GM18520 (cell line): ENCODE data around the gene DESI2.
"Not testable (repeated sequence)": the region's sequence is repeated elsewhere in the genome, so short reads cannot be mapped to it uniquely, and the experiment has no call there.

ENCODE experiments used
- ATAC-seq: cut with Tn5 transposase; IDR thresholded peaks from one replicate; pipeline ENCODE4 v1.9.1; 2021; ENCODE audit not compliant: unreplicated experiment

DESI2 gene

DNA sequence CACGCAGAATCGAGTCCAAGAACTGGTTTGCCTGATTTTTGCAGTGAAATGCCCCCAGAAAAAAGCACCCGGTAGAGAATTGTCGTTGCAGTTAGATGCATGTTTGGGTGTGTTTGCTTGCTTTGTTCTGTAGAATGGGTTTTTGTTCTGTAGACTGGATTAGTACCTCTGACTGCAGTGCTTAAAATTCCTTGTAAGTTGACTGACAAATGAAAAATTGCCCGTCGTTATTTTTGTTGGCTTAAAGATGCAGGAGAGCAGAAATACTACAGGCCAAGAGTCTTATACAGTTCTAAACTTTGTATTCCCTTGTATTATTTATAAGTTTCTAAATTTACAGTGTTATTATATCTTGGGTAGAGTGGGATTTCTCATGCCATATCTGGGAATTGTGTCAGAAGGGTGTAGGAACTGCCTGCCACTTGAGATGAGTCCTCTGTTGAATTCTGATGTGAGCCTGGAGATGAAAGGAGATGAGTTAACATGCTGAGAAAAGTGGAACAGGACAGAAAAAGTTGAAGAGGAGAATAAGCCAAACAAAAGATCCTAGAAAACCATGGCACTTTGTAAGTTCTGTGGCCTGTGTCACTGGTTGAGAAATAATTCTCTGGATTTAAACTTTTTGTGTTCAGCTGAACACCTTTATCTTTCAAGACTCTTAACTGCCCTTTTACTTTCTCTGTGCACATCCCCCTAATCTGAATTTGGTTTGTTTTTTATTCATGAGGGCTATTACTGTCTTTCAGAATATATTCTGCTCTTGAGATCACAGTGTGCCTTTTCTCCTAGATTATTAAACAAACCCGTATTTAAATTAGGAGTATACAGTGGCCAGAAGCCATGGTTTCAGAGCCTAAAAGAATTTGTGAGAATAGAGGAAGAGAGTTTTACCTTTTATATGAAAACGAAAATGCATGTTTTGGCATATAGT, 1.4 kb downstream of the DESI2 start:
- ATAC-seq = no peak

DNA sequence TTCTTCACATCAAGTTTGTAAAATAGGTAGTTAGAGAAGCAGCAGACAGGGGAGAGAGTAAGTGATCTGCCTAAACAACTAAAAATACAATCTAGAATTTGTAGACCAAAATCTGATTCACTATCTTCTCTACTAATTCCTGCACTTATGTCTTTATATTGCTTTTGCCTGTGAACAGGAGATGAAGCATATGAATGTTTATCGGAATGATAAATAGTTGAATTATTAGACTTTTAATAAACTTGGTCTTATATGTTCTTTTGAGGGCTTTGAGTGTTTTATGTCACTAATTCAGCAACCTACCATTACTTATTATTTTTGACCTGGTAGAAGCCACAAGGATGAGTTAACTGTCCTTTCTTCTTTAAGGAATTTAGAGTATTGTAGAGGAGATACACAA, 2.3 kb downstream of the DESI2 start:
- ATAC-seq = no peak

DNA sequence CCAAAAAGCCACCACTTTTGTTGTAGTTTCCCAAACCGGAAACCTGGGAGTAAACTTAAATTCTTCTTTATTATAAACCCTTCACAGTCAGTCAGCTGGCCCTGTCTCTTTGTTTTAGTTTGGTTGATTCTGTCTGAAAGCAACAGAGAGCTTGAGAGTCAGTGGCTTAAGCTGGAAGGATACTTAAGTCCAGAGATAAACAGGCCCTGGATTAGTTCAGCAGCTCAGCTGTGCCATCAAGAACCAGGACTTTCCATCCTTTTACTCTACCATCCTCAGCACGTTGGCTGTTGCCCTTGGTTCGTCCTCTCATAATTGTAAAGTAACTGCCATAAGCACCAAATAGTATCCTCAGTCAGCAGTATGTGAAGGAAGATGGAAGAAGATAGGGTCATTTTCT, 4.5 kb downstream of the DESI2 start:
- ATAC-seq = no peak

DNA sequence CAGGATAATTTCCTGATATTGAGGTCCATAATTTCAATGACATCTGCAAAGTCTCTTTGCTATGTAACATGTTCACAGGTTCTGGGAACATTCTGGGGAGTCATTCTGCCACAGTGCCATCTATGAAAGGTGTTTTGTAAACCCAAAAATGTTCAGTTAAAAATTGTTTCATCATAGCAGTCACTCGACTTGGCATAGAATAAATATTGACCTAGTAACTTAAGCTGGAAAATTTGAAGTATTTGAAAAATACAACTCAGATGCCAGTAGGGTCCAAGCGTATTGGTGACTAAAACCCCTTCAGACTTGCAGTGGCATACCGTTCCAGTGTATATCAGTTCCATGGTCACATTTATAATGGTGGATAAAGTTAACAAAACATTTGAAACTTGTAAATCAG, 6.8 kb downstream of the DESI2 start:
- no peak for ATAC-seq

DNA sequence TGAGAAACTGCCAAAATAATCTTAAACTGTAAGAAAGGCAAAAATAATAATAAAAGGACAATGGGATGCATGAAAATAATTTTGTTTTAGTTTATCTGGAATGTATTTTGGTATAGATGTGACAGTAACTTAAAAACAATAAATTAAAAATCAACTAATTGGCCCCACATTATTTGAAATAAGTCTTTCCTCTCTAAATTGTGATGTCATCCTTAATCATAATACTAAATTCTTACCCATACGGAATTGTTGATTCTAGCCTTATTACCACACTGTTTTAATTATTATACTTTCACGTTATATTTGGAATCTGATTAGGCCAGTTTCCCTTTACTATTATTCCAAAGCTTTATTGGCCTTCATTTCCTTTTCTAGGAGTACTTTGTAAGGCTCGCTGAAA, 7.7 kb downstream of the DESI2 start:
- ATAC-seq = no peak

DNA sequence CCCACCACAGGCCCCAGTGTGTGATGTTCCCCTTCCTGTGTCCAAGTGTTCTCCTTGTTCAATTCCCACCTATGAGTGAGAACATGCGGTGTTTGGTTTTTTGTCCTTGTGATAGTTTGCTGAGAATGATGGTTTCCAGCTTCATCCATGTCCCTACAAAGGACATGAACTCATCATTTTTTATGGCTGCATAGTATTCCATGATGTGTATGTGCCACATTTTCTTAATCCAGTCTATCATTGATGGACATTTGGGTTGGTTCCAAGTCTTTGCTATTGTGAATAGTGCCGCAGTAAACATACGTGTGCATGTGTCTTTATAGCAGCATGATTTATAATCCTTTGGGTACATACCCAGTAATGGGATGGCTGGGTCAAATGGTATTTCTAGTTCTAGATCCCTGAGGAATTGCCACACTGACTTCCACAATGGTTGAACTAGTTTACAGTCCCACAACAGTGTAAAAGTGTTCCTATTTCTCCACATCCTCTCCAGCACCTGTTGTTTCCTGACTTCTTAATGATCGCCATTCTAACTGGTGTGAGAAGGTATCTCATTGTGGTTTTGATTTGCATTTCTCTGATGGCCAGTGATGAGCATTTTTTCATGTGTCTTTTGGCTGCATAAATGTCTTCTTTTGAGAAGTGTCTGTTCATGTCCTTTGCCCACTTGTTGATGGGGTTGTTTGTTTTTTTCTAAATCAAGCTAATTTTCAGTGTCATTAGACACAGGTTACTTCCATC, 8.8 kb downstream of the DESI2 start:
- ATAC-seq = not testable (repeated sequence)

DNA sequence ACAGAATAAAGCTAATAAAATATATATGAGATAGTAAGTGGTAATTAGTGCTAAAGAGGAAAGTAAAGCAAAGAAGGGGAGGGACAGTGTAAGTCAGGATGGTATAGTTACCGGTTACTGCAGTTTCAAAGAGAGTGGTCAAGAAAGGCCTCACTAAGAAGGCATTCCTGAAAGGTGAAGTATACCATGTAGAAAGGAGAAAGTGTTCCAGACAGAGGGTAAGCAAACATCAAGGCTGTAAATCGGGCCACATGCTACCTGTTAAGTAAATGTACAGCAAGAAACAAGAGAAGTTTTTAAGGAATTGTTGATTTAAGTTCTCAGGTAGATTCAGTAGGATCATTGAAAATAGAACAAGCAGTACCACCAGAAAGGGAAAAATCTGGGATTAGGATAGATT, 9.7 kb downstream of the DESI2 start:
- ATAC-seq = no peak

DNA sequence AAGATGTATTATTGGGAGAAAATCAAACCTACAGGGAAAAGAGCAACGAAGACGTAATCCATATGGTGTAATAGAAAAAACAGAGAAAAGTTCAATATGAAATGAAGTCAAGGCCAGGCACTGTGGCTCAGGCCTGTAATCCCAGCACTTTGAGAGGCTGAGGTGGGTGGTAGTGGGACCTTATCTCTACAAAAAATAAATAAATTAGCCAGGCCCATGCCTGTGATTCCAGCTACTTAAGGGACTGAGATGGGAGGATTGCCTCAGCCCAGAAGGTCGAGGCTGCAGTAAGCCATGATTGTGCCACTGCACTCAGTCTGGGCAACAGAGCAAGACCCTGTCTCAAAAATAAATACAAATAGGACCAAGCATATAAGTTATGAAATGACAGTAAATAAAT, 11.4 kb downstream of the DESI2 start:
- ATAC-seq = no peak

DNA sequence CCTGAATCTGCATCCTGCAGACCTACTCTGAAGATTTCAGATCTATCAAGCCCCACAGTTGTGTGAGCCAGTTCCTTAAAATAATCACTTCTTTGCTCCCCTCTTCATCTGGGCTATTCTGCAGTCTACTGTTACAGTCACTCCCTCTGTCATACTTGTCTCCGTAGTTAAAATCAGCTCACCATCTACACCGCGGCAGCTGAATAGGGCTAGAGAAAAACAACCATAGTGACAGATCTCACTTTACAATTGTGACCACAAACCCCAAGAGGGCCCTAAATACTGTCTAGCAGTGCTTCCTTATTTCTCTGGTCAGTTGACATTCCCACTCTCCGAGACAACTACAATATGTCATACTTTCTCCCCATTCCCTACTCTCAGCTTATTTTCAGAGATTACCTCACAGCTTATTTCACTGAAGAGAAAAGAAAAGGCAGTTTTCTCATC, 12.9 kb downstream of the DESI2 start:
- ATAC-seq = peak; percentile 80

DNA sequence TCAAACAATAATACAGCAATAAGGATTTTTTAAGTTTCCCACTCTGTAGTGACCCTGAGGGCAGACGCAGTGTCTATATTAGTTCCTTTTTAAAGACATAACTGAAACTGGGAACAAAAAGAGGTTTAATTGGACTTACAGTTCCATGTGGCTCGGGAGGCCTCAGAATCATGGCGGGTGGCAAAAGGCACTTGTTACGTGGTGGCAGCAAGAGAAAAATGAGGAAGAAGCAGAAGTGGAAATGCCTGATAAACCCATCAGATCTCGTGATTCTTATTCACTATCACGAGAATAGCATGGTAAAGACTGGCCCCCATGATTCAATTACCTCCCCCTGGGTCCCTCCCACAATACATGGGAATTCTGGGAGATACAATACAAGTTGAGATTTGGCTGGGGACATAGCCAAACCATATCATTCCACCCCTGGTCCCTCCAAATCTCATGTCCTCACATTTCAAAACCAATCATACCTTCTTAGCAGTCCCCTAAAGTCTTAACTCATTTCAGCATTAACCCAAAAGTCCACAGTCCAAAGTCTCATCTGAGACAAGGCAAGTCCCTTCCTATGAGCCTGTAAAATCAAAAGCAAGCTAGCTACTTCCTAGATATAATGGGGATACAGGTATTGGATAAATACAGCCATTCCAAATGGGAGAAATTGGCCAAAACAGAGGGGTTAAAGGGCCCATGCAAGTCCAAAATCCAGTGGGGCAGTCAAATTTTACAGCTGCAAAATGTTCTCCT, 13.9 kb downstream of the DESI2 start:
- not testable (repeated sequence) for ATAC-seq

DNA sequence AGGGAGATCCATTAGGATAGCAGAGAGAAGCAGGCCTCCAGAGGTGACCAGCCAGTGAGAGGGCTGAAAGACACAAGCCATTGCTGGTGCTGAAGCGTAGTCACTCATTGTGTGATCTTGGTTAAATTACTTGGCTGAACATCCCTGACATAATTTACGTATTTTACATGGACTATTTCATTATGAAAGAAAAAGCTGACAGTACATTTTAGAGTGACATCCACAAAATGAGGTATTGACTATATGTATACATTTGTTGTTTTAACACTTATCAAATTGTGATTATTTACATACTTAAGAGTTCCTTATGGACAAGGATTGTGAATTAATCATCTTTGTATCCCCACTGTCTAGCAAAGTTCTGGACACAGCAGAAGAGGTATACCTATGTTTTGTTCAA, 14.9 kb downstream of the DESI2 start:
- ATAC-seq = no peak

DNA sequence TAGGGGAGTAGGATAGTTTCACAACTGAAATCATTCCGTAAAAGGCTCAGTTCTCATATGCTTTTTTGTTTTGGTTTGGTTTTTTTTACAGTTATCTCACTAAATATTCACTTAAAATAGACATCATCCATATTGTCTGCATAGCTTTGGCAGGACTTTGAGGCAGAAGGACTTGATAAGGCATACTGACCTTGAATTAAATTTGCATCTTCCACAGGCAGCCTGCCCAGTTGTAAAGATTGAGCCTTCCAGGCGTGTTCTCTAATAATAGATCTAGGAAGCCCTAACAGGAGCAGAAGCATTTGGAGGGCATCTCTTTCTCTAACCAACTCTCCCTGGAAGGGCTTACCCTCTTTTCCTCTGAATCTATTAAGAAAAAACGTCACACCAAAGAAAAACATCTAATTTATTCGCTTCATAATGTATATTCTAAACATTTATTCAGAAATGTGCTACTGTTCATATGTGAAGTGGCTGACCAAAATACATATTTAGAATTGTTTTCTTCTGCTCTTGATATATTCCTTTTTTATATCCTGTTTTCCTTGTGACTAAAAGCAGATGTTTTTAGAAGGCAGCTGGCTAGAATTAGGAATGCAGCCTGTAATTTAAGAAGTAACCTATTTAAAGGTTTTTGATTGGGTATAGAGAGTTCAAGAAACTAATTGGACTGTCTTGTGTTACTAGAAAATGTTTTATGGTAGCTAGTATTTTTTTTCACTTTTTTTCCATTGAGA, 20.2 kb downstream of the DESI2 start:
- ATAC-seq = no peak

DNA sequence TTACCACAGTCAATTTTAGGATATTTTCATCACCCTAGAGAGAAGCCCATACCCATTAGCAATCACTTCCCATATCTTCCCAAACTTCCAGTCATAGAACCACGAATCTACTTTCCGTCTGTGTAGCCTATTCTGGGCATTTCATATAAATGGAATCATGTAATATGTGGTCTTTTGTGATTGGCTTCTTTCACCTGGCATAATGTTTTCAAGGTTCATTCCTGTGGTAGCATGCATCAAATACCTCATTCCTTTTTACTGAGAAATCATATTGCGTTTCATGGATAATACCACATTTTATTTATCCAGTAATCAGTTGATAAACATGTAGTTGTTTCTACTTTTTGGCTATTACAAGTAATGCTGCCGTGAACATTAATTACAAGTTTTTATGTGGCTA, 21.5 kb downstream of the DESI2 start:
- ATAC-seq = no peak

DNA sequence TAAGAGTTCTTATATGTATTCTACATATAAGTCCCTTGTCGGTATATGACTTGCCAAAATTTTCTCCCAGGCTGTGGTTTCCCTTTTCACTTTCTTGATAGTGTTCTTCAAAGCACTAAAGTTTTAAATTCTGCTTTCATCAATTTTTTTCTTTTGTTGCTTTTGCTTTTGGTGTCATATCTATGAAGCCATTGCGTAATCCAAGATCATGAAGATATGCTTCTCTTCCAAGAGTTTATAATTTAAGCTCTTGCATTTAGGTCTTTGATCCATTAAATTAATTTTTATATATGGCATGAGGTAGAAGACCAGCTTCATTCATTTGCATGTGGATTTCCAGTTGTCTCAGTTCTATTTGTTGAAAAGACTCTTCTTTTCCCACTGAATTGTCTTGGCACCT, 22.2 kb downstream of the DESI2 start:
- ATAC-seq = no peak

DNA sequence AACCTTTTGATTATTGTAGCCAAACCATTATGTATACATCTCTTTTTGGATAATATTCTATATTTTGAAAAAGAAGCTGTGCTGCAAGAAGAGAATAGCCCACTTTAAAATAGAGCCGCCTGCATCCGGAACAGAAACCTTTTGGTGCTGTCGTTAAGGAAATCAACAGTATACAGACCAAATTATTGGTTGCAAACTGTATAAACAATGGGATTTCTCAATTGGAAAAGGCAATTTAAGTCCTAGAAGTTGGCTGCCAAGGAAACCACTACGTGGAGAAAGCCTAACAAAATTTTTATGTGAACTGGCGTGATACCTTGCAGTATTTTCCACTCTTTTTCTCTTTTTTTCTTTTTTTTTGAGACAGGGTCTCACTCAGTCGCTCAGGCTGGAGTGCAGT, 25.8 kb downstream of the DESI2 start:
- no peak for ATAC-seq

DNA sequence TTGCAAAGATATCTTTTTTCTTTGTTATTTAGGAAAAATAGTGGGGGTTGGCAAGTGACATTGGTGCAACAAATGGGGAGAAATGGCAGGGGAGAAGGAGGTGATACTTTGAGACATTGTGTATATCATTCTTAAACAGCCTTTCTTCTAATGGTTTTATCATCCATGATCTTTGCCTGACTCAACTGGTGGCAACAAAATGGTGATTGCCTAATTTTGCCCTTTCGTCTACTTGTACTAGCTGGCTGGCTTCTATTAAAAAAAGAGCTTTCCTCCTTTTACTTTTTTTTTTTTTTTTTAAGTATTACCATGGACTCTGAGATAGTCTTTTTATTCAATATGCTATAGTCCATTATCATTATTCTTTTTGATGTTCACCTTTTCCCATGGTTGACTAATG, 27.7 kb downstream of the DESI2 start:
- no peak for ATAC-seq

DNA sequence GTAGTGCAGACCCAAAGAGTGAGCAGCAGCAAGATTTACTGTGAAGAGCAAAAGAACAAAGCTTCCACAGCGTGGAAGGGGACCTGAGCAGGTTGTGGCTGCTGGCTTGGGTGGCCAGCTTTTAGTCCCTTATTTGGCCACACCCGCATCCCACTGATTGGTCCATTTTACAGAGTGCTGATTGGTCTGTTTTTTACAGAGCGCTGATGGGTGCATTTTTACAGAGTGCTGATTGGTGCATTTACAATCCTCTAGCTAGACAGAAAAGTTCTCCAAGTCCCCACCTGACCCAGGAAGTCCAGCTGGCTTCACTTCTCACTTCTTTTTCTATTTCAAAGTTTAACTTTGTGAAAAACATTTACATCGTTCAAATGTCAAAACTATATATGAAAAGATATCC, 29.2 kb downstream of the DESI2 start:
- not testable (repeated sequence) for ATAC-seq

DNA sequence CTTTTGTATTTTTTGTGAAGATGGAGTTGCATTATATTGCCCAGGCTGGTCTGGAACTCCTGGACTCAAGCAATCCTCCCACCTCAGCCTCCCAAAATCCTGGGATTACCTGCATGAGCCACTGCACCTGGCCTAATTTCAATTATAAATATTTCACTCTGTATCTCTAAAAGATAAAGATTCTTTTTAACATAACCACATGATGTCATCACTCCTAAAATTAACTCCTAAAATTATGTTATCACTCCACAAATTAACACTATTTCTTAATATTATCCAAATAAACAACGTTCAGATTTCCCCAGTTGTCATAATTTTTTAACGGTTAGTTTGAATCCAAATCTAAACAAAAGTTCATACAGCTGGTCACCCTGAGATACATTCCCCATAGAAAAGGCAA, 43.0 kb downstream of the DESI2 start:
- ATAC-seq = no peak

DNA sequence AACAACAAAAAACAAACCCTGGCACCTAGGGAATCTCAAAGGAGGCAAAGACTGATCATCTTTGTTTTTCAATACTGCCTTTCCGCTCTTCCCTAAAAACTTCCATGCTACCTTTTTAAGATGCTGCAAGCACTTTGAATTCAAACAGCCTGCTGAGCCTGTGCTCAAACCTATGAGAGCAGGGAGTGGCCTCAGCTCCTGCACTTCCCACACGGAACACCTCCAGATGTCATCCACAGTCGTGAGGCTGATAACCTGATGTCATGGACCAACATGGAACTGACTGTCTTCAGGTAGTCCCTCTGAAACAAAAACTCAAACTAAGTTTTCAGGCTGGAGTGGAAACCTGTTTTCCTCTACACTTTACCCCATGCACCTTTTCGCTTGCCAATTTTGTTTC, 46.8 kb downstream of the DESI2 start:
- no peak for ATAC-seq

DNA sequence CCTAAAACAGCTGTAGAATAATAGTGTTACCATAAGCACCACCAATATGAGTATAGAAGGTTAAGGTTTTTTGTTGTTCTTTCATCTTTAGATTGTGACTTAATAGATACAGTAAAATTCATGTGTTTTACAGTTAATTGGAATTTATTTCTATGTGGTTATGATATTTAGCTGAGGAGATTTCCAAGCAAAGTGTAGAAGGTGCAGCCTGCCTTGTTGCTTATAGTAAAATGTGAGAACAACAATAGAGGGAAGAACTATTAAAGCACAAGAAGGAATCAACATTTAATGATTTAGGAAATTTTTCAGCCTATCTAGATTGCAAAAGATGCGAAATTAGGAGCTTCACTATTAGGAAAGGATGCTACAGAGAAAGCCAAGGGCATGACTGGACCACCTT, 47.9 kb downstream of the DESI2 start:
- ATAC-seq = no peak

DNA sequence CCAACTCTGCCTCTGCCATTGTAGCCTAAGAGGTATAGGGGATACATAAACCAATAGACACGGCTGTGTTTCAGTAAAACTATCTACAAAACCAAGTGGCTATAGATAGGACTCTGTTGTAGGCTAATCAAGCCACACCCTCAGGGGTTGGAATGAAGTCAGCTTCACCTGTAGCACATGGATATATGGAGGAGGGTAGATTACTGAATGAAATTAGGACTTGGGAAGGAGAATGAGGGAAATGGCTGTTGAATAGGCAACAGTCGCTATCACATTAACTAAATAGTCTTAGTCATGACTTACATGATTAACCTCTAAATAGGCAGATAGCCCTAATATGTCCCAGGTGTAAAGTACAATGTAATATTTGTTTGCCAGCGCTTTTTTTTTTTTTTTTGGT, 49.7 kb downstream of the DESI2 start:
- no peak for ATAC-seq
